Gastroesophageal sphincter (tissue), 4 donors: ENCODE results near the gene SLC9A1. TPM values are rescaled to one million over a fixed set of nuclear protein-coding genes. Genes with fewer than 3 reads are reported as not detected.

Experiments
- ATAC-seq: fragments of 150-250 bp; one replicate; pipeline ENCODE4 v1.9.1; 2016; ENCODE audit warnings: mild to moderate bottlenecking, moderate library complexity
- H3K27ac ChIP-seq, 4 donors: fragments of 200-600 bp; sonication (generic) in 3 of 4; 1 replicate in 3 of 4; 2 replicates in 1 of 4; pipeline ENCODE4 v1.5.1; 2016 to 2019
- H3K27me3 ChIP-seq: fragments of 200-600 bp; sonication (generic); one replicate; pipeline ENCODE4 v1.5.1; 2019
- H3K36me3 ChIP-seq, 2 donors: fragments of 200-600 bp; sonication (generic); one replicate each; pipeline ENCODE4 v1.5.1; 2019; ENCODE audit warnings: control low read depth in 1 of 2
- H3K4me1 ChIP-seq, 3 donors: fragments of 200-600 bp; sonication (generic); 1 replicate in 2 of 3; 2 replicates in 1 of 3; pipeline ENCODE4 v1.5.1; 2016 to 2019; ENCODE audit warnings: control low read depth in 2 of 3
- H3K4me3 ChIP-seq, 2 donors: fragments of 200-600 bp; sonication (generic); one replicate each; pipeline ENCODE4 v1.5.1; 2019; ENCODE audit warnings: mild to moderate bottlenecking in 1 of 2, moderate library complexity in 1 of 2
- H3K9me3 ChIP-seq, 3 donors: fragments of 200-600 bp; sonication (generic); one replicate each; pipeline ENCODE4 v1.5.1; 2017 to 2019; ENCODE audit warnings: control low read depth in 2 of 3
- CTCF ChIP-seq, 4 experiments: fragments of 200-600 bp in 2 of 4; fragments of 450-650 bp in 2 of 4; sonication (generic) in 1 of 4; IDR thresholded peaks; one replicate each; pipeline ENCODE4 v1.5.1; 2017 to 2019; ENCODE audit warnings: antibody characterized with exemption in 4 of 4, mild to moderate bottlenecking in 2 of 4, moderate library complexity in 2 of 4
- EP300 ChIP-seq: sonication (generic); formaldehyde crosslinking; IDR thresholded peaks from one replicate; pipeline ENCODE4 v1.6.1; 2017; ENCODE audit warnings: antibody characterized with exemption, mild to moderate bottlenecking
- POLR2A ChIP-seq, 2 donors: fragments of 450-650 bp; IDR thresholded peaks; one replicate each; pipeline ENCODE4 v1.6.1; 2017; ENCODE audit warnings: antibody characterized with exemption in 2 of 2, mild to moderate bottlenecking in 2 of 2, moderate library complexity in 1 of 2
- POLR2AphosphoS5 ChIP-seq: sonication (generic); formaldehyde crosslinking; IDR thresholded peaks from one replicate; pipeline ENCODE4 v1.6.1; 2017; ENCODE audit warnings: antibody characterized with exemption
- WGBS, 2 donors: methylation state at CpG; one replicate each; pipeline ENCODE4 v1.1.5; 2018; ENCODE audit warnings: low coverage in 1 of 2; 5-methylcytosine and 5-hydroxymethylcytosine counted together
- total RNA-seq, 4 donors: library from RNA; depleted of rRNA; stranded (reverse); fragments of >200 nt; gene quantifications; one replicate each; pipeline ENCODE4 v1.1.0, GENCODE V29; 2016

SLC9A1 gene
- total RNA-seq, 4 donors from 2014 or later, result 7.2 to 27.8 (median 17.1) TPM

- Histone ChIP-seq H3K9me3 (no peaks in the 10 kb centered on the region), H3K36me3 (peaks cover 0 to 38% of the 10 kb centered on the region in 2 donors), H3K27me3 (no peaks in the 10 kb centered on the region), H3K4me1 (peaks cover 0 to 45% (median 18%) of the 10 kb centered on the region in 3 donors), H3K27ac (peak overlapping the region in 3 of 4 donors; percentile 72 to 85 (median 80)), H3K4me3 (no peak overlapping the region)
- ATAC-seq, result no peak
- WGBS, 2 donors, result 71% methylated on average over 10 of the region's 33 CpGs; no CpG with 5 or more reads in 1 of the 2 donors
- no peak for TF ChIP-seq POLR2A (IDR thresholded peaks at IDR 0.05)
- no peak for TF ChIP-seq EP300
- no peak for TF ChIP-seq POLR2AphosphoS5
- TF ChIP-seq CTCF (IDR thresholded peaks at IDR 0.05), result no peak
These were observed 54.4 kb downstream of the SLC9A1 start for GRCh38 chr1:27100335-27101053.

GRCh38 chr1:27099587-27100334 lies 55.2 kb downstream of the SLC9A1 start:
- H3K9me3 ChIP-seq, result no peaks in the 10 kb centered on the region
- H3K4me1 ChIP-seq, result peaks cover 0 to 45% (median 18%) of the 10 kb centered on the region in 3 donors
- H3K36me3 ChIP-seq, result peaks cover 0 to 31% of the 10 kb centered on the region in 2 donors
- ATAC-seq, result peak; percentile 74
- H3K27ac ChIP-seq, result peak overlapping the region in 3 of 4 donors; percentile 72 to 85 (median 80)
- H3K4me3 ChIP-seq, result no peak overlapping the region
- H3K27me3 ChIP-seq, result no peaks in the 10 kb centered on the region
- TF ChIP-seq POLR2AphosphoS5 (no peak), EP300 (no peak), POLR2A (IDR thresholded peaks at IDR 0.05) (no peak), CTCF (IDR thresholded peaks at IDR 0.05) (no peak)
- WGBS, 2 donors, result 0 to 26% methylated on average over 1 to 8 of the region's 15 CpGs

- Histone ChIP-seq H3K9me3 (no peaks in the 10 kb centered on the region), H3K4me1 (peaks cover 0 to 45% (median 18%) of the 10 kb centered on the region in 3 donors), H3K36me3 (peaks cover 0 to 27% of the 10 kb centered on the region in 2 donors), H3K4me3 (no peak overlapping the region), H3K27me3 (no peaks in the 10 kb centered on the region), H3K27ac (peak overlapping the region in 3 of 4 donors; percentile 72 to 85 (median 80))
- WGBS, 2 donors, result 15 to 39% methylated on average over 3 to 4 of the region's 4 CpGs
- peak; percentile 14 for ATAC-seq
- TF ChIP-seq POLR2AphosphoS5 (no peak), CTCF (IDR thresholded peaks at IDR 0.05) (no peak), EP300 (no peak), POLR2A (IDR thresholded peaks at IDR 0.05) (no peak)
These were observed 55.8 kb downstream of the SLC9A1 start for GRCh38 chr1:27099135-27099586.

- Histone ChIP-seq H3K36me3 (peaks cover 0 to 25% of the 10 kb centered on the region in 2 donors), H3K27ac (peak overlapping the region in 3 of 4 donors; percentile 72 to 85 (median 80)), H3K4me1 (peaks cover 0 to 45% (median 18%) of the 10 kb centered on the region in 3 donors), H3K4me3 (no peak overlapping the region), H3K27me3 (no peaks in the 10 kb centered on the region), H3K9me3 (no peaks in the 10 kb centered on the region)
- 62 to 69% methylated on average over 4 to 6 of the region's 14 CpGs for WGBS, 2 donors
- ATAC-seq, result no peak
- TF ChIP-seq EP300 (no peak), CTCF (IDR thresholded peaks at IDR 0.05) (no peak), POLR2A (IDR thresholded peaks at IDR 0.05) (no peak)
These were observed 56.3 kb downstream of the SLC9A1 start for GRCh38 chr1:27098431-27099134.
